ENCODE data around the gene RCHY1. TPM values are rescaled to one million over a fixed set of nuclear protein-coding genes. Genes with fewer than 3 reads are reported as not detected.

RCHY1 gene
- total RNA-seq, 1 experiment from 2014 or later = 33.4 TPM

DNA sequence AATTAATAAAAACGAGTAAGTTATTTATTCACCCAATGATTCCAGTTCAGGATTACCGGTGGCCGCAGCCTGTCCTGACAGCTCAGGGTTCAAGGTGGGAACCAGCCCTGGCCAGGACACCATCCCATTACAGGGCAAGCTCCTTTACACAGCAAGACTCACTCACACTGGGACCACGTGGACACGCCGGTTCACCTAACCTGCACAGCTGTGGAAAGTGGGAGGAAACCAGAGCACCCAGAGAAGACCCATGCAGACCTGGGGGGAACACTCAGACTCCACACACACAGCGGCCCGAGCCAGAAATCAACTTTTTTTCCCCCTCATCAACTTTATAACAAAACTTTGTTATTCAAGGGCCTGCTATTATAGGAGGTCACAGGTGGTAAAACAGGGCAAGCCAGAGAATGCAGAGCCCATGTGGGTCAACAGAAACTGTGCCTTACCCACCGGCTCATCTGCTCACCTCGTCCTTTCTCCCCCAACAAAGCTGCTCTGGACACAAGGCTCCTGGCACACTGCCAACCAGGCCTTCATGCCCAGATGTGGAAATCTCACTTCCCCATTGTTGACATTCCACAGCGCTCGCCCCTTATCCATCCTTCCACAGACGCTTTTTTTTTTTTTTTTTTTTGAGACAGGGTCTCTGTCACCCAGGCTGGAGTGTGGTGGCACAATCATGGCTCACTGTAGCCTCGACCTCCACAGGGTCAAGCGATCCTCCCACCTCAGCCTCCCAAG is 33.6 kb upstream of the RCHY1 start:
- Histone ChIP-seq H3K27me3 (ENCODE audit: insufficient read depth, low read length) (no peaks in the 10 kb centered on the region), H3K4me3 (replicated peaks in 1 of 2; ENCODE audit: low read depth in 1 of 2, low read length in 2 of 2) (no peak overlapping the region), H3K27ac (ENCODE audit: low read depth, low read length) (no peak overlapping the region), H3K79me2 (ENCODE audit: insufficient read depth, low read length) (no peaks in the 10 kb centered on the region), H4K20me1 (ENCODE audit: insufficient read depth) (no peaks in the 10 kb centered on the region), H2AFZ (ENCODE audit: low read depth, low read length, poor library complexity, severe bottlenecking) (no peak overlapping the region), H3K36me3 (ENCODE audit: control insufficient read depth in 1 of 2, insufficient read depth in 2 of 2, low read length in 2 of 2) (no peaks in the 10 kb centered on the region), H3K4me1 (ENCODE audit: control insufficient read depth in 1 of 2, insufficient read depth in 2 of 2, low read length in 2 of 2) (peaks cover 0 to 2% of the 10 kb centered on the region in 2 experiments; a peak in 1 of 4 replicates), H3K9me3 (ENCODE audit: control insufficient read depth in 1 of 2, insufficient read depth in 1 of 2, low read depth in 1 of 2, low read length in 2 of 2) (no peaks in the 10 kb centered on the region), H3K4me2 (ENCODE audit: low read length) (no peak overlapping the region), H3K9ac (ENCODE audit: low read length) (no peak overlapping the region), H3K9me2 (ENCODE audit: insufficient read depth) (no peaks in the 10 kb centered on the region)
- RAD21 ChIA-PET (ENCODE audit: low non-redundant PET in 1 of 2, low total read pairs in 2 of 2, uncharacterized antibody in 2 of 2, unreplicated experiment in 2 of 2) = no interaction called here
- intact Hi-C loops (cut with micrococcal nuclease) = no loop called here
- POLR2A ChIA-PET = interaction anchor here (0.7 kb wide), 1 partner anchor 20 kb away, joined by 3 read pairs; no protein-coding TSS in a partner anchor
- DNase-seq (ENCODE audit: low read depth, low spot score) (no peak), ATAC-seq (no peak)
- TF ChIP-seq CBX3 (IDR thresholded peaks at IDR 0.05; ENCODE audit: low read depth) (no peak), JUND (IDR thresholded peaks at IDR 0.05) (no peak)
- CTCF ChIA-PET = no interaction called here
- no TSS peak for BruUV-seq (replicated peaks)

DNA sequence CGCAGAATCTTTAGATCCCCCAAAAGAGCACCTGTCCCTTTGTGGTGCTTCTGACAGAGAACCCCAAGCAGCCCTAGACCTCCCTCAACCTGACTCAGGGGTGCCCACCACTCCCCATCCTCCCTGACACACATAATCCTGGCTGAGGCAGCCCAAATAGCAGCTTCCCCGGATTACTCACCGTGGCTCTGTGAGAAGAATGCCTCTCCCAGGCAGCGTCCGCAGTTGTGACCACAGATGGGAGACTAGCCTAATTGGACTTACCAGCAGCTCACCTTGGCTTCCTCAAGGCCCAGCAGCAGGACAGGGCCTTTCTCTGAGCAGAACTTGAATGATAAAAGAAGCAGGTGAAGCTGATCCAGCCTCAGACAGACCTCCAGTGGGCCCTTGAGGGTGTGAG is 31.3 kb upstream of the RCHY1 start:
- Histone ChIP-seq H3K36me3 (ENCODE audit: control insufficient read depth in 1 of 2, insufficient read depth in 2 of 2, low read length in 2 of 2) (no peaks in the 10 kb centered on the region), H3K9ac (ENCODE audit: low read length) (no peak overlapping the region), H3K27me3 (ENCODE audit: insufficient read depth, low read length) (no peaks in the 10 kb centered on the region), H3K4me2 (ENCODE audit: low read length) (no peak overlapping the region), H3K79me2 (ENCODE audit: insufficient read depth, low read length) (no peaks in the 10 kb centered on the region), H3K9me3 (ENCODE audit: control insufficient read depth in 1 of 2, insufficient read depth in 1 of 2, low read depth in 1 of 2, low read length in 2 of 2) (no peaks in the 10 kb centered on the region), H3K4me3 (replicated peaks in 1 of 2; ENCODE audit: low read depth in 1 of 2, low read length in 2 of 2) (no peak overlapping the region), H2AFZ (ENCODE audit: low read depth, low read length, poor library complexity, severe bottlenecking) (no peak overlapping the region), H3K9me2 (ENCODE audit: insufficient read depth) (no peaks in the 10 kb centered on the region), H4K20me1 (ENCODE audit: insufficient read depth) (no peaks in the 10 kb centered on the region), H3K27ac (ENCODE audit: low read depth, low read length) (no peak overlapping the region), H3K4me1 (ENCODE audit: control insufficient read depth in 1 of 2, insufficient read depth in 2 of 2, low read length in 2 of 2) (peaks cover 0 to 5% of the 10 kb centered on the region in 2 experiments; a peak in 1 of 4 replicates)
- intact Hi-C loops (cut with micrococcal nuclease) = no loop called here
- RAD21 ChIA-PET (ENCODE audit: low non-redundant PET in 1 of 2, low total read pairs in 2 of 2, uncharacterized antibody in 2 of 2, unreplicated experiment in 2 of 2) = no interaction called here
- POLR2A ChIA-PET = no interaction called here
- ATAC-seq (no peak), DNase-seq (ENCODE audit: low read depth, low spot score) (no peak)
- CTCF ChIA-PET = no interaction called here
- BruUV-seq (replicated peaks) = no TSS peak
- no peak for TF ChIP-seq EZH2 (IDR thresholded peaks at IDR 0.05)
- TF ChIP-seq ZBTB33 (IDR thresholded peaks at IDR 0.05; ENCODE audit: extremely low read depth, insufficient replicate concordance, low read length) = no peak
- no peak for TF ChIP-seq FOSL1 (IDR thresholded peaks at IDR 0.05; ENCODE audit: low read depth)
- no peak for TF ChIP-seq YY1 (IDR thresholded peaks at IDR 0.05; ENCODE audit: extremely low read depth, insufficient replicate concordance, low read depth, low read length)
- TF ChIP-seq, protein P1, sequence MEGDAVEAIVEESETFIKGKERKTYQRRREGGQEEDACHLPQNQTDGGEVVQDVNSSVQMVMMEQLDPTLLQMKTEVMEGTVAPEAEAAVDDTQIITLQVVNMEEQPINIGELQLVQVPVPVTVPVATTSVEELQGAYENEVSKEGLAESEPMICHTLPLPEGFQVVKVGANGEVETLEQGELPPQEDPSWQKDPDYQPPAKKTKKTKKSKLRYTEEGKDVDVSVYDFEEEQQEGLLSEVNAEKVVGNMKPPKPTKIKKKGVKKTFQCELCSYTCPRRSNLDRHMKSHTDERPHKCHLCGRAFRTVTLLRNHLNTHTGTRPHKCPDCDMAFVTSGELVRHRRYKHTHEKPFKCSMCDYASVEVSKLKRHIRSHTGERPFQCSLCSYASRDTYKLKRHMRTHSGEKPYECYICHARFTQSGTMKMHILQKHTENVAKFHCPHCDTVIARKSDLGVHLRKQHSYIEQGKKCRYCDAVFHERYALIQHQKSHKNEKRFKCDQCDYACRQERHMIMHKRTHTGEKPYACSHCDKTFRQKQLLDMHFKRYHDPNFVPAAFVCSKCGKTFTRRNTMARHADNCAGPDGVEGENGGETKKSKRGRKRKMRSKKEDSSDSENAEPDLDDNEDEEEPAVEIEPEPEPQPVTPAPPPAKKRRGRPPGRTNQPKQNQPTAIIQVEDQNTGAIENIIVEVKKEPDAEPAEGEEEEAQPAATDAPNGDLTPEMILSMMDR (IDR thresholded peaks at IDR 0.05 in 2 of 3, conservative IDR thresholded peaks at IDR 0.05 in 1 of 3; ENCODE audit: borderline replicate concordance in 1 of 3, insufficient read depth in 1 of 3, low read depth in 2 of 3, low read length in 2 of 3) = no peak
- TF ChIP-seq EGR1 (IDR thresholded peaks at IDR 0.05; ENCODE audit: low read depth) = no peak
- TF ChIP-seq POLR2A (IDR thresholded peaks at IDR 0.05; ENCODE audit: borderline replicate concordance, extremely low read depth, insufficient read depth, insufficient read length) = no peak
- no peak for TF ChIP-seq POLR2AphosphoS5 (IDR thresholded peaks at IDR 0.05; ENCODE audit: low read depth, low read length)
- no peak for TF ChIP-seq ZFX (IDR thresholded peaks at IDR 0.05)
- no peak for TF ChIP-seq MAX (IDR thresholded peaks at IDR 0.05)
- TF ChIP-seq SRF (IDR thresholded peaks at IDR 0.05; ENCODE audit: low read depth) = no peak
- TF ChIP-seq RAD21 (IDR thresholded peaks at IDR 0.05; ENCODE audit: low read depth) = no peak
- TF ChIP-seq SP1 (IDR thresholded peaks at IDR 0.05; ENCODE audit: low read depth) = no peak
- TF ChIP-seq SIN3A (IDR thresholded peaks at IDR 0.05; ENCODE audit: low read depth) = no peak
- TF ChIP-seq CBX3 (IDR thresholded peaks at IDR 0.05; ENCODE audit: low read depth) = no peak

Data from HCT116 (cell line).